Mammary epithelial cell (primary cell): ENCODE results near the gene RANGAP1.

Experiments used
- EZH2 ChIP-seq: IDR thresholded peaks from 2 replicates; pipeline ENCODE4 v1.6.1; 2012; ENCODE audit warnings: low read length, inconsistent platforms, borderline replicate concordance
- TF ChIP-seq, protein P1 (sequence below), 2 donors: IDR thresholded peaks in 1 of 2; conservative IDR thresholded peaks in 1 of 2; 2 replicates each; pipeline ENCODE4 v1.5.1; 2011 to 2012; ENCODE audit warnings: inconsistent platforms in 2 of 2, low read length in 2 of 2, mild to moderate bottlenecking in 2 of 2, control low read depth in 1 of 2, low read depth in 1 of 2; ENCODE audit not compliant: insufficient read depth in 1 of 2; ENCODE audit errors: extremely low read depth in 1 of 2

DNA sequence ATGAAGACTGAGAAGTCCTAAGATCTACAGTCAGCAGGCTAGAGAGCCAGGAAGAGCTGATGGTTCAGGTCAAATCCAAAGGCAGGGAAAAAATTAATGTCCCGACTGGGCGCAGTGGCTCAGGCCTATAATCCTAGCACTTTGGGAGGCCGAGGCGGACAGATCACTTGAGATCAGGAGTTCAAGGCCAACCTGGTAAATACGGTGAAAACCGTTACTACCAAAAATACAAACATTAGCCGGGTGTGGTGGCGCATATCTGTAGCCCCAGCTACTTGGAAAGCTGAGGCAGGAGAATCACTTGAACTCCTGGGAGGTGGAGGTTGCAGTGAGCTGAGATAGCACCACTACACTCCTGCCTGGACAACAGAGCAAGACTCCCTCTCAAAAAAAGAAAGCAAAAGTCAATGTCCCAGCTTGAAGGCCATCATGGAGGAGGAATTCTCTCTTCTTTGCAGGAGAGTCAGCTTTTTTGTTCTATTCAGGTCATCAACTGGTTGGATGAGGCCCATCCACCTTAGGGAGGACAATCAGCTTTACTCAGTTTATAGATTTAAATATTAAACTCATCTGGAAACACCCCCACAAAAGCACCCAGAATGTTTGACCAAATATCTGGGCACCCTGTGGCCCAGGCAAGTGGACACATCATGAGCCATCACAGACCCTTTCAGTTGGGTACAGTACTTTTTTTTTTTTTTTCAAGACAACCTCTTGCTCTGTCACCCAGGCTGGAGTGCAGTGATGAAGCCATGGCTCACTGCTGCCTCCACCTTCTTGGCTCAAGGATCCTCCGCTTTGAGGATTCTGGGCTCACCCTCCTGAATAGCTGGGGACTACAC is 11.1 kb upstream of the RANGAP1 start:
- TF ChIP-seq, protein P1, sequence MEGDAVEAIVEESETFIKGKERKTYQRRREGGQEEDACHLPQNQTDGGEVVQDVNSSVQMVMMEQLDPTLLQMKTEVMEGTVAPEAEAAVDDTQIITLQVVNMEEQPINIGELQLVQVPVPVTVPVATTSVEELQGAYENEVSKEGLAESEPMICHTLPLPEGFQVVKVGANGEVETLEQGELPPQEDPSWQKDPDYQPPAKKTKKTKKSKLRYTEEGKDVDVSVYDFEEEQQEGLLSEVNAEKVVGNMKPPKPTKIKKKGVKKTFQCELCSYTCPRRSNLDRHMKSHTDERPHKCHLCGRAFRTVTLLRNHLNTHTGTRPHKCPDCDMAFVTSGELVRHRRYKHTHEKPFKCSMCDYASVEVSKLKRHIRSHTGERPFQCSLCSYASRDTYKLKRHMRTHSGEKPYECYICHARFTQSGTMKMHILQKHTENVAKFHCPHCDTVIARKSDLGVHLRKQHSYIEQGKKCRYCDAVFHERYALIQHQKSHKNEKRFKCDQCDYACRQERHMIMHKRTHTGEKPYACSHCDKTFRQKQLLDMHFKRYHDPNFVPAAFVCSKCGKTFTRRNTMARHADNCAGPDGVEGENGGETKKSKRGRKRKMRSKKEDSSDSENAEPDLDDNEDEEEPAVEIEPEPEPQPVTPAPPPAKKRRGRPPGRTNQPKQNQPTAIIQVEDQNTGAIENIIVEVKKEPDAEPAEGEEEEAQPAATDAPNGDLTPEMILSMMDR (conservative IDR thresholded peaks at IDR 0.05 in 1 of 2, IDR thresholded peaks at IDR 0.05 in 1 of 2; ENCODE audit: extremely low read depth in 1 of 2, insufficient read depth in 1 of 2, low read depth in 1 of 2, low read length in 2 of 2) = no peak
- no peak for TF ChIP-seq EZH2
